AG20443 (cell line): ENCODE results near the gene FRS3.
"Not testable (repeated sequence)": the region's sequence is repeated elsewhere in the genome, so short reads cannot be mapped to it uniquely, and the experiment has no call there.

Experiments used
- DNase-seq: peaks from one replicate; pipeline ENCODE4 v3.0.0; 2012; ENCODE audit warnings: low spot score, mixed read lengths

Gene FRS3

DNA sequence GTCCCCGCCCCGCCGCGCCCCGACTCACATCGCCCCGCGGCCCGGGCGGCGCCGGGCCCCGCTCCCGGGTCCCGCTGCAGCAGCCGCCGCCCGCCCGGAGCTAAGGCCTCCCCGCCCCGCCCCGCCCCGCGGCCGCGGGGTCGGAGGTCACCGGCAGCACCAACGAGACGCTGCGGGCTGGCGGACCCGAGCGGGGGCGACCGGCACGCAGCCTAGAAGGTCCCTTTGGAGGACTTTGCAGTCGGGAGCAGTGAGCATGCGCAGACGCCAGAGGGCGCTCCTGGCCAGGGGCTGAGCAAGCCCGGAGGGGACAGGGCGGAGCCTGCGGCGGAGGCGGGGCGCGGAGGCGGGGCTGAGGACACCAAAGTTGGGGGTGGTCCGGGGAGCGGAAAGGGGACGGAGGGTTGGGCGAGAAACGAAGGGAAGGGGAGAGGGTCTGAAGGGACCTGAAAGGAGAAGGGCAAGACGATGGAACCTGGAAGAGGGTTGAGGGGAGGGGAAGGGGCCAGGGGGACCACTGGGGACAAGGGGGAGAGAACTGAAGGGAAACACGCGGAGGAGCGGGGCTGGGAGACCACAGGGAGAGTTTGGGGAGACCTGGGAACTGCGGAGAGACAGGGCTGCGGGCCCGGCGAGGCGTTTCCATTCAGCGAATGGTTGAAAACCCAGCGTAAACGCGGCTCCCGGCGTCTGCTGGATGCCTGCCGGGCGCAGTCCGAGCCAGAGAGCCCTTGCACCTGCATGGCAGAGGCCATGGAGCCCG is at the start of gene FRS3:
Gene FRS3, minus strand, starts transcription at position 113 of the 763 bp plus-strand sequence. CDS start 2,913 bp downstream, outside the sequence.
- DNase-seq: peak; percentile 99

- DNase-seq: no peak
Measured at GRCh38 chr6:41826343-41827022, 46.8 kb upstream of the FRS3 start.

GRCh38 chr6:41824571-41825569 is 45.2 kb upstream of the FRS3 start:
- DNase-seq: no peak

- DNase-seq: no peak
Measured at GRCh38 chr6:41823178-41823577, 43.5 kb upstream of the FRS3 start.

DNA sequence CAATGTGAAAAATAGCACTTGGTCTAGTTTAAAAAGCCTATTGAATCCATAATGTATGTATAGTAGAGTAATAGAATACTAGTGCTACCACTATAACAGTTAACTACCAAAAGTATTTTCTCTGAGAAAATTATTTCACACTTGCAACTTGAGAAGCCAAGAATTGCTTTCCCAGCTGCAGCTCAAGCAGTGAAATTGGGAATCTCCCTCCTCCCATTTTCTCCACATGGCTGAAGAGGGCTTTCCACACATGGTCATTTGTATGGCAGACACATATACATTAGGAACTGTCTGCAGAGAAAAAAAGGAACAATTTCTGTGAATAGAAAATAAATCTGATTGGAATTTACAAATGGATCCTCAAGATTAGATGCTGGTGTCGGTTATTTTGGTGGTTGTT is 42.3 kb upstream of the FRS3 start:
- no peak for DNase-seq

DNA sequence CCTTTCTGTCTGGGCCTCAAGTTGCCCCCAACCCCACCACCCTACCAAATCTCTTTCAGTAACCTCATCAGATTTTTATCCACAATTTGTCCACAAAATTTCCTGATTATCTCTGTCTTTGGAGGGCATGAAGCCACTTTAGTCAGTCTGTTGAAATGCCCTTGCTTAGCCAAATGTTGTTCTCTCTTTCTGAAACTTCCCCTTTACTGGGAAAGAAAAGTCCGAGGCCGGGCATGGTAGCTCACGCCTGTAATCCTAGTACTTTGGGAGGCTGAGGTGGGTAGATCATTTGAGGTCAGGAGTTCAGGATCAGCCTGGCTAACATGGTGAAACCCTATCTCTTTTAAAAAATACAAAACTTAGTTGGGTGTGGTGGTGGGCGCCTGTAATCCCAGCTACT is 41.6 kb upstream of the FRS3 start:
- DNase-seq: no peak

GRCh38 chr6:41818271-41819054 is 38.8 kb upstream of the FRS3 start:
- no peak for DNase-seq

GRCh38 chr6:41815587-41815986 is 35.9 kb upstream of the FRS3 start:
- DNase-seq: no peak

GRCh38 chr6:41814629-41815028 is 34.9 kb upstream of the FRS3 start:
- no peak for DNase-seq

- DNase-seq: no peak
Measured at GRCh38 chr6:41813956-41814355, 34.3 kb upstream of the FRS3 start.

DNA sequence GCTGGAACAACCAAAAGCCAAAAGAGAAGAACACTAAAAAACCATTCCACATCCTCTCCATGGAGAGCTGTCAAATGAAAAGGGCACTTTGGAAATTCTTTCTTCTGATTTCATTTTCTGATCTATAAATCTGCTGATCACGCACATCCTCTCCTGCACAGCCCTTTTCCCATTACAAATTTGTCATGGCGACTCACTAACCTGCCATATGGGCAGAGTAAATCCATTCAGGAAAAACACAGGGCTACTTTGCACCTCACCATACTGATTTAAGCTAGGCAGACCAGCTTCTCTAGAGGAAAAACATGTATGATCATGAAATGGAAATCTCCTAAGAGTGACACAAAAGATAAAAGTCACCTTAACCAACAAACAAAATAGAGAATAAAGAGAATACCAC is 33.8 kb upstream of the FRS3 start:
- DNase-seq: no peak

- not testable (repeated sequence) for DNase-seq
Measured at GRCh38 chr6:41811946-41812345, 32.2 kb upstream of the FRS3 start.

- no peak for DNase-seq
Measured at GRCh38 chr6:41811095-41811494, 31.4 kb upstream of the FRS3 start.

DNA sequence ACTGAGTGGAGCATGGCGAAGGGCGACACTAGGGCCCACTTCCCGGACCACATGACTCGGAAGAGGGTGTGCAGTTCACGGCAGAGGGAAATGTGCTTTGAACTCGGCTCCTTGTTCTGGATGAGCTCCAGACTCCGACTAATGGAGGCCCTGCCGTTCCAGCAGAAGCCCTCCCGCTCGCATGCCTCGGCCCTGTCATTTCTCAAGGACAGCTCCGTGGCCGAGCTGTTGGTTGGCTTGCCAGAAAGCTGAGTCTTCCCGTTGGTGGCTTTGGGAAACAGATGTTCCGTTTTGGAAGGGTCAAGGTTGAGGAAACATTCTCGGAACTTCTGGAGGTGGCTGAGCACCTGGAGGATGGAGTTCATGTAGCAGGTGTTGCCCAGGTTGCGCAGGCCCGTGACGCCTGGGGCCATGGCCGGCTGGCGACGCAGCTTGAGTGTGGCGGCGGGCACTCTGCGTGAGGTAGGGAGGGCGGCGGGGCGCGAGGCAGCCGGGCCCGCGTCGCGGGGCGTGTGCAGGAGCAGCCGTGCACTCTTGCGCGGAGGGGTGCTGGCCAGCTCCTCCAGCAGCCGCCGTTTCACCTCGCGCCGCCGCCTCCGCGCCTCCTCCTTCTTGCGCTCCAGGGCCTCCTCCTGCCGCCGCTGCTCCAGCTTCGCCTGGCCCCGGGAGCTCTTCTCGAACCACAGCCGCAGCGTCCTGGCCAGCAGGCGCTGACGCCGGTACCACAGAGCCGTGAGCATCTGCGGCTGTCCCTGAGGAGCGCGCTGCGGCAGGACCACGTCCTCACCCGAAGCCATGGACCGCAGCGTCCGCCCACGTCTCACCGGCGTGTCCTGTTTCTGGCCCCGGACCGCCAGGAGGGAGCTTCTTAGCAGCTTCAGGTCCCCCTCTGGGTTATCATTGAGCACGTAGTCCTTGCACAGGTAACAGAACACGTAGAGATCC is 26.4 kb upstream of the FRS3 start:
- DNase-seq: no peak

DNA sequence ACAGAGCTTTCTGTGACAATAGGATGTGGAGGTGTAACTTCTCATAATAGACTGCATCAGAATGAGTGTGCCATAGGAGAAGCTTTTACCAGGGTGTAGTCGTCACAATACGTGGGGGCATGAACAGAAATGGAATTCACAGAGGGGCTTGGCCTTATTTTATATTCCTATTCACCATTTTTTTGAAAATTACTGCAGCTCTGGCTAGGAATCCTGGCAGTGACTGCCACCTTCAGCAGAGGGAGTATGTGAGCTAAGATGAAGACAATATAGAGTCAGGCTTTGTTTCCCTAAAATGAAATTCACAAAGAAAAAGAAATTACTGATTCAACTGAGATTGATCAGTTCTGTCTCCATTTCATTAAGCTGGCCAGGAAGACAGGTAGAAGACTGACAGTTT is 21.7 kb upstream of the FRS3 start:
- DNase-seq: peak; percentile 34

DNA sequence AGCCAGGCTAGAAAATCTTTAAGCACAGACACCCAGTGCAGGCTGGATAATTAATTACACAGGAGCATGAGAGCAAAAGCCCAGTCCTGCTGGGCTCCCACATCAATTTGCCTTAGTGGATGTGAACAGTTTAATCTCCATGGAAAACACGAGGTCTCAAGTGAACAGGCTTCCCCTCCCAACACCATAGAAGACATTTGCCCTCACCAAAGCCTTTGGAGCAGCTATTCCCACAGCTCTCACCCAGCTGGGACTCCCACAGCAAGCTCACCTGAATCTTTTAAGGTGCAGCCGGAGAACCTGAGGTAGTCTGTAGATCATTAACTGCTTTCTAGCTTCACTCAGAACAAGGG is 19.8 kb upstream of the FRS3 start:
- DNase-seq: no peak

DNA sequence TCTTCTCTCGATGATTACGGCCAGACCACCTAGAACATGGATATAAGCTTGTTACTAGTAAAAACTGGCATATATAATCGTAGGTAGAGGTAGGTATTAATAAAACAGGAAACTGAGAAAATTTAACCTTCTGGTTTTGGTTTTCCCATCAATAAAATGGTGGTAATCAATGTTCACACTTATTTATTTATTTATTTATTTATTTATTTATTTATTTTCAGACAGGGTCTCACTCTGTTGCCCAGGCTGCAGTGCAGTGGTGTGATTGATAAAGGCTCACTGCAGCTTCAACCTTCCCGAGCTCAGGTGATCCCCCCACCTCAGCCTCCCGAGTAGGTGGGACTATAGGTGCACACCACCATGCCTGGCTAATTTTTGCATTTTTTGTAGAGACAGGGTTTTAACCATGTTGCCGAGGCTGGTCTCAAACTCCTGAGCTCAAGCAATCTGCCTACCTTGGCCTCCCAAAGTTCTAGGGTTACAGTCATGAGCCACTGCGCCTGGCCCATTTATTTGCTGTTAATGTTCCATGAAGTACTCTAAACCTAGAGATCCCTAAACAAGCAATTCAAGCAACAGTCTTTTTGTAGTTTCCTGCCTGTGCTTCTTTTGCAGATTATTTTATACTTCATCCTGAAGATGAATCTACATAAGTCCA is 19.3 kb upstream of the FRS3 start:
- DNase-seq: no peak

DNA sequence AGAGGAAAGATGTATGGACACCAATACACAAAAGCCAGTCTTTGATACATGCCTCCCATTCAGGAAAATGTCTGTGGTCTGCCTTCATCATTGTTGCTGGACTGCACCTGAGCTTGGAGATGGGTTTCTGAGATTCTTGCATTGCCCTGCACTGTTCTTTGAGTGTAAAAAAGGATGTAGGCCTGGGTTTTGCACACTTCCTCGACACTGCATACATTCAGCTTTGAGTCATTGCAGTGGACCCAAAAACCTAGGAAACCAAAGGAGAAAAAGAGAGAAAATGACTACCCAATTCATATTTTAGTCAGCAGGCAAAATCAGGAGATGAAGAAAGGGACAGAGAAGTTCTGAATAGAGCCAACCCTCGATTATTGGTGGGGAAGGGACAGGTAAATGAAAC is 16.8 kb upstream of the FRS3 start:
- DNase-seq: no peak

GRCh38 chr6:41791984-41792383 is 12.3 kb upstream of the FRS3 start:
- DNase-seq: no peak

- DNase-seq: no peak
Measured at GRCh38 chr6:41791305-41791704, 11.6 kb upstream of the FRS3 start.
